ENCODE data around the gene GALNT2. TPM values are rescaled to one million over a fixed set of nuclear protein-coding genes. Genes with fewer than 3 reads are reported as not detected.

The GALNT2 gene
- total RNA-seq, 8 experiments from 2014 or later = 28.1 to 70.6 (median 41.3) TPM

GRCh38 chr1:230176871-230177411, 109.9 kb downstream of the GALNT2 start:
- Histone ChIP-seq H3K4me3 (no peak overlapping the region), H3K4me1 (replicated peaks in 1 of 2) (peaks cover 25% of the 10 kb centered on the region in 2 donors), H3K27ac (no peak overlapping the region)
- WGBS, 10 experiments = 43 to 93% (median 80%) methylated on average over 2 to 17 of the region's 17 CpGs
- in situ Hi-C loops (cut with MboI; ENCODE audit: low pct_unique_long_range_greater_than_20kb in 2 of 9, low sequenced_read_pairs in 9 of 9, unreplicated experiment in 9 of 9) = no loop called here
- ATAC-seq (replicated peaks in 6 of 8) = peak in 7 of 8 experiments; percentile 23 to 74 (median 58)

- Histone ChIP-seq H3K27ac (no peak overlapping the region), H3K4me1 (replicated peaks in 1 of 2) (peaks cover 19% of the 10 kb centered on the region in 2 donors), H3K4me3 (no peak overlapping the region)
- ATAC-seq (replicated peaks in 6 of 8) = no peak
- 61 to 100% (median 86%) methylated on average over 1 to 2 of the region's 2 CpGs; no CpG with 5 or more reads in 1 of the 10 experiments for WGBS, 10 experiments
- in situ Hi-C loops (cut with MboI; ENCODE audit: low pct_unique_long_range_greater_than_20kb in 2 of 9, low sequenced_read_pairs in 9 of 9, unreplicated experiment in 9 of 9) = no loop called here
Measured at GRCh38 chr1:230179249-230179648, 112.2 kb downstream of the GALNT2 start.

- Histone ChIP-seq H3K27ac (peak overlapping the region in 1 of 2 donors; percentile 9), H3K4me1 (replicated peaks in 1 of 2) (peaks cover 25 to 27% of the 10 kb centered on the region in 2 donors), H3K4me3 (no peak overlapping the region)
- ATAC-seq (replicated peaks in 6 of 8) = peak in 5 of 8 experiments; percentile 15 to 52 (median 44)
- WGBS, 10 experiments = 52 to 100% (median 76%) methylated on average over 1 to 10 of the region's 10 CpGs; no CpG with 5 or more reads in 1 of the 10 experiments
- in situ Hi-C loops (cut with MboI; ENCODE audit: low pct_unique_long_range_greater_than_20kb in 2 of 9, low sequenced_read_pairs in 9 of 9, unreplicated experiment in 9 of 9) = no loop called here
Measured at GRCh38 chr1:230185076-230186001, 118.3 kb downstream of the GALNT2 start.

GRCh38 chr1:230186003-230186863, 119.2 kb downstream of the GALNT2 start:
- WGBS, 10 experiments = 0 to 78% (median 53%) methylated on average over 1 to 9 of the region's 9 CpGs; no CpG with 5 or more reads in 1 of the 10 experiments
- ATAC-seq (replicated peaks in 6 of 8) = peak; percentile 81 to 94 (median 90)
- in situ Hi-C loops (cut with MboI; ENCODE audit: low pct_unique_long_range_greater_than_20kb in 2 of 9, low sequenced_read_pairs in 9 of 9, unreplicated experiment in 9 of 9) = no loop called here
- Histone ChIP-seq H3K4me1 (replicated peaks in 1 of 2) (peaks cover 25% of the 10 kb centered on the region in 2 donors), H3K4me3 (no peak overlapping the region), H3K27ac (no peak overlapping the region)

- Histone ChIP-seq H3K4me1 (replicated peaks in 1 of 2) (peaks cover 21 to 22% of the 10 kb centered on the region in 2 donors), H3K27ac (no peak overlapping the region), H3K4me3 (no peak overlapping the region)
- no peak for ATAC-seq (replicated peaks in 6 of 8)
- 67 to 96% (median 79%) methylated on average over 2 to 4 of the region's 4 CpGs; no CpG with 5 or more reads in 3 of the 10 experiments for WGBS, 10 experiments
- in situ Hi-C loops (cut with MboI; ENCODE audit: low pct_unique_long_range_greater_than_20kb in 2 of 9, low sequenced_read_pairs in 9 of 9, unreplicated experiment in 9 of 9) = no loop called here
Measured at GRCh38 chr1:230186874-230187273, 119.8 kb downstream of the GALNT2 start.

- ATAC-seq (replicated peaks in 6 of 8) = no peak
- Histone ChIP-seq H3K4me3 (no peak overlapping the region), H3K27ac (no peak overlapping the region), H3K4me1 (replicated peaks in 1 of 2) (peaks cover 21 to 22% of the 10 kb centered on the region in 2 donors)
- 80 to 100% (median 93%) methylated on average over 1 to 5 of the region's 5 CpGs; no CpG with 5 or more reads in 1 of the 10 experiments for WGBS, 10 experiments
- in situ Hi-C loops (cut with MboI; ENCODE audit: low pct_unique_long_range_greater_than_20kb in 2 of 9, low sequenced_read_pairs in 9 of 9, unreplicated experiment in 9 of 9) = no loop called here
Measured at GRCh38 chr1:230187290-230187689, 120.3 kb downstream of the GALNT2 start.

GRCh38 chr1:230188826-230189225, 121.8 kb downstream of the GALNT2 start:
- Histone ChIP-seq H3K4me1 (replicated peaks in 1 of 2) (peaks cover 22 to 26% of the 10 kb centered on the region in 2 donors), H3K4me3 (no peak overlapping the region), H3K27ac (no peak overlapping the region)
- ATAC-seq (replicated peaks in 6 of 8) = no peak
- in situ Hi-C loops (cut with MboI; ENCODE audit: low pct_unique_long_range_greater_than_20kb in 2 of 9, low sequenced_read_pairs in 9 of 9, unreplicated experiment in 9 of 9) = no loop called here
- WGBS, 10 experiments = 33 to 100% (median 74%) methylated on average over 1 to 5 of the region's 6 CpGs; no CpG with 5 or more reads in 3 of the 10 experiments

GRCh38 chr1:230189341-230189740, 122.3 kb downstream of the GALNT2 start:
- H3K4me1 ChIP-seq (replicated peaks in 1 of 2) = peaks cover 22 to 26% of the 10 kb centered on the region in 2 donors
- peak in 3 of 8 experiments; percentile 2 to 40 (median 19) for ATAC-seq (replicated peaks in 6 of 8)
- 69 to 100% (median 84%) methylated on average over 1 to 8 of the region's 8 CpGs; no CpG with 5 or more reads in 2 of the 10 experiments for WGBS, 10 experiments
- no peak overlapping the region for H3K4me3 ChIP-seq
- in situ Hi-C loops (cut with MboI; ENCODE audit: low pct_unique_long_range_greater_than_20kb in 2 of 9, low sequenced_read_pairs in 9 of 9, unreplicated experiment in 9 of 9) = no loop called here
- H3K27ac ChIP-seq = no peak overlapping the region

GRCh38 chr1:230189824-230190223, 122.8 kb downstream of the GALNT2 start:
- WGBS, 10 experiments = 80 to 100% (median 93%) methylated on average over 1 to 5 of the region's 5 CpGs; no CpG with 5 or more reads in 2 of the 10 experiments
- no peak overlapping the region for H3K27ac ChIP-seq
- in situ Hi-C loops (cut with MboI; ENCODE audit: low pct_unique_long_range_greater_than_20kb in 2 of 9, low sequenced_read_pairs in 9 of 9, unreplicated experiment in 9 of 9) = no loop called here

GRCh38 chr1:230191079-230191804, 124.2 kb downstream of the GALNT2 start:
- 63 to 100% (median 95%) methylated on average over 1 to 8 of the region's 9 CpGs for WGBS, 10 experiments
- H3K27ac ChIP-seq = no peak overlapping the region
- H3K4me1 ChIP-seq (replicated peaks in 1 of 2) = peaks cover 14 to 16% of the 10 kb centered on the region in 2 donors
- peak in 2 of 8 experiments; percentile 13 to 63 for ATAC-seq (replicated peaks in 6 of 8)
- H3K4me3 ChIP-seq = no peak overlapping the region
- in situ Hi-C loops (cut with MboI; ENCODE audit: low pct_unique_long_range_greater_than_20kb in 2 of 9, low sequenced_read_pairs in 9 of 9, unreplicated experiment in 9 of 9) = no loop called here

More at GRCh38 chr1:230189824-230190223, 122.8 kb downstream of the GALNT2 start:
- Histone ChIP-seq H3K4me1 (replicated peaks in 1 of 2) (peaks cover 26% of the 10 kb centered on the region in 2 donors), H3K4me3 (no peak overlapping the region)
- ATAC-seq (replicated peaks in 6 of 8) = peak in 2 of 8 experiments; percentile 4 to 12

GRCh38 chr1:230191855-230192254, 124.8 kb downstream of the GALNT2 start:
- peaks cover 10 to 13% of the 10 kb centered on the region in 2 donors for H3K4me1 ChIP-seq (replicated peaks in 1 of 2)
- H3K4me3 ChIP-seq = no peak overlapping the region
- ATAC-seq (replicated peaks in 6 of 8) = no peak
- in situ Hi-C loops (cut with MboI; ENCODE audit: low pct_unique_long_range_greater_than_20kb in 2 of 9, low sequenced_read_pairs in 9 of 9, unreplicated experiment in 9 of 9) = no loop called here
- 90 to 100% (median 96%) methylated on average over 2 to 4 of the region's 4 CpGs; no CpG with 5 or more reads in 3 of the 10 experiments for WGBS, 10 experiments
- H3K27ac ChIP-seq = no peak overlapping the region

GRCh38 chr1:230194525-230194924, 127.5 kb downstream of the GALNT2 start:
- no peak overlapping the region for H3K4me3 ChIP-seq
- 79 to 100% (median 89%) methylated on average over 1 to 7 of the region's 7 CpGs; no CpG with 5 or more reads in 4 of the 10 experiments for WGBS, 10 experiments
- peaks cover 6% of the 10 kb centered on the region in 2 donors for H3K4me1 ChIP-seq (replicated peaks in 1 of 2)
- in situ Hi-C loops (cut with MboI; ENCODE audit: low pct_unique_long_range_greater_than_20kb in 2 of 9, low sequenced_read_pairs in 9 of 9, unreplicated experiment in 9 of 9) = no loop called here
- H3K27ac ChIP-seq = no peak overlapping the region
- ATAC-seq (replicated peaks in 6 of 8) = peak in 4 of 8 experiments; percentile 24 to 42 (median 36)
